ENCODE results near the gene HS3ST1.

Gene HS3ST1

DNA sequence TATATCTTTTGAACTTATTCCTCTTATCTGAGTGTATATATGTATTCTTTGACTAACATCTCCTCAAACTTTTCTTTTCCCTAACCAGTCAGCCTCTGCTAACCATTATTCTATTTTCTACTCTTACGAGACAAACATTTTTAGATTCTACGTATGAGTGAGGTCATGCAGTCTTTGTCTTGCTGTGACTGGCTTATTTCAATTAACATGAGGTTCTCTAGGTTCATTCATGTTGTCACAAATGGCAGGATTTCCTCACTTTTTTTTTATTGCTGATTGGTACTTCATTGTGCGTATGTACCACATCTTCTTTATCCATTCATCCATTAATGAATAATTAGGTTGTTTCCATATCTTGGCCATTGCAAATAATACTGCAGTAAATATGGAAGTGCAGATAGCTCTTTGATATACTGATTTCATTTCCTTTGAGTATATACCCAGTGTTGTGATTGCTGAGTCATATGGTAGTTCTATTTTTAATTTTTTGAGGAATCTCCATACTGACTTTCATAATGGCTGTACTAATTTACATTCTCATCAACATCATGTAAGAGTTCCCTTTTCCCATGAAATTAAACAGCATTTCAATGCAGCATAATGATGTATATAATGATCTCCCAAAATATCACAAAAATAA lies 80.1 kb downstream of the HS3ST1 start:
- TF ChIP-seq POLR2A (IDR thresholded peaks at IDR 0.05; ENCODE audit: low read length) (no peak), GATA1 (IDR thresholded peaks at IDR 0.05; ENCODE audit: low read depth, low read length) (no peak)
- DNase-seq = no peak

GRCh38 chr4:11344916-11345315 lies 83.8 kb downstream of the HS3ST1 start:
- TF ChIP-seq POLR2A (IDR thresholded peaks at IDR 0.05; ENCODE audit: low read length) (no peak), GATA1 (IDR thresholded peaks at IDR 0.05; ENCODE audit: low read depth, low read length) (no peak)
- no peak for DNase-seq

DNA sequence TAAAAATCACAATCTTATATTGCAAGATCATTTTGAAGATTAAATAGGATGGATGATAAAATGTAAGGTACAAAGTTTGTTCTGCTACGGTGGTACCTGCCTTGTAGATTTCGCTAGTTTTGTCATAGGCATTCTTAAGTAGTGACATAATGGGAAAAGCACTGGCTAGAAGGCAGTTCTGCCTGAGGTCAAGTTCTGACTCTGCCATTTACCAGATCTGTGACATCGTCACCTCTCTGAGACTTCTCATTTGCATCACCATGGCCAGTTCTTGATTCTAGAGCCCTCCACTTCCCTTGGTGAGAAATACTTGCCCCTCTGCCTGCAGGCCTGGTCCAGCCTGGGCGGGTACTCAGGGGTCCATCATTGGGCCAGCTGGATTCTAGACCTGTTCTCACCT lies 85.2 kb downstream of the HS3ST1 start:
- TF ChIP-seq POLR2A (IDR thresholded peaks at IDR 0.05; ENCODE audit: low read length) (no peak), GATA1 (IDR thresholded peaks at IDR 0.05; ENCODE audit: low read depth, low read length) (no peak)
- no peak for DNase-seq
